Epithelial cell of proximal tubule (primary cell): Measurements from ENCODE around the gene MCF2L2. TPM values are rescaled to one million over a fixed set of nuclear protein-coding genes. Genes with fewer than 3 reads are reported as not detected.

Experiments
- DNase-seq: peaks from one replicate; pipeline ENCODE4 v3.0.0-alpha.2; 2011; ENCODE audit warnings: low read depth
- H3K4me3 ChIP-seq: 2 replicates; pipeline ENCODE4 v1.5.1; 2011; ENCODE audit warnings: low read depth, mild to moderate bottlenecking, low read length
- CTCF ChIP-seq: conservative IDR thresholded peaks from 2 replicates; pipeline ENCODE4 v1.5.1; 2012; ENCODE audit warnings: low read depth, mild to moderate bottlenecking, low read length
- total RNA-seq: library from RNA; depleted of rRNA; stranded (reverse); fragments of >200 nt; gene quantifications from 2 replicates; pipeline ENCODE4 v1.2.3, GENCODE V29; 2015

Gene MCF2L2
- total RNA-seq, 1 donor from 2014 or later = 0.58 TPM

- no peak for TF ChIP-seq CTCF
- H3K4me3 ChIP-seq = no peak overlapping the region
- no peak for DNase-seq
These were observed 141.0 kb downstream of the MCF2L2 start for GRCh38 chr3:183287301-183287971.

GRCh38 chr3:183285828-183286457 lies 142.5 kb downstream of the MCF2L2 start:
- H3K4me3 ChIP-seq = peak overlapping the region; percentile 35
- DNase-seq = peak; percentile 95
- no peak for TF ChIP-seq CTCF

- no peak overlapping the region for H3K4me3 ChIP-seq
- TF ChIP-seq CTCF = no peak
- DNase-seq = no peak
These were observed 143.1 kb downstream of the MCF2L2 start for GRCh38 chr3:183285318-183285717.

- DNase-seq = no peak
- H3K4me3 ChIP-seq = no peak overlapping the region
- TF ChIP-seq CTCF = no peak
These were observed 143.8 kb downstream of the MCF2L2 start for GRCh38 chr3:183284570-183284969.

- H3K4me3 ChIP-seq = no peak overlapping the region
- DNase-seq = no peak
- no peak for TF ChIP-seq CTCF
These were observed 144.5 kb downstream of the MCF2L2 start for GRCh38 chr3:183283886-183284285.

- no peak for DNase-seq
- no peak overlapping the region for H3K4me3 ChIP-seq
- TF ChIP-seq CTCF = no peak
These were observed 147.2 kb downstream of the MCF2L2 start for GRCh38 chr3:183281126-183281797.

GRCh38 chr3:183279371-183279770 lies 149.0 kb downstream of the MCF2L2 start:
- no peak overlapping the region for H3K4me3 ChIP-seq
- TF ChIP-seq CTCF = no peak
- DNase-seq = no peak
